Ecto neural progenitor cell (in vitro differentiated cells): ENCODE results near the gene HDHD2.

Source experiments
- DNase-seq: peaks from one replicate; pipeline ENCODE4 v3.0.0-alpha.2; 2018; ENCODE audit warnings: low spot score

Gene HDHD2

DNA sequence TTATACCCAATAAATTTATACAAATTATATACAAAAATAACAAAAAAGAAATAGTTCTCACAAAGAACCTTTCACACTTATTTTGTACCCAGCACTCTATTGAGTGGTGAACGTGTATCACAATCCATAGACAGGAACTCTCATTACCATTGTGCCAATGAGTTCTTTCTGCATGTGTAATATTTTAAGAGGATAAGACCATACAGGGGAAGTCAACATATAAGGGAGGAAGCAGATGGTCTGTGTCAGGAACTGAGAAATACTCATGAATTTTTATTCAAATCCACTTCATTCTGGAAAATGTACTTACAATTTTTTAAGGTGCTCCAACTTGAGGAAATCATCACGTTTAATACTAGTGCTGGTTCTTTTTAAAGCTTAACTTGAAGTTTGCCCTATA, 87.8 kb downstream of the HDHD2 start:
- DNase-seq: no peak
